GM12874 (cell line): ENCODE data around the gene RGSL1.

Experiments
- CTCF ChIP-seq: IDR thresholded peaks from 2 replicates; pipeline ENCODE4 v1.5.1; 2011; ENCODE audit warnings: low read depth, mild to moderate bottlenecking, control low read depth, low read length, moderate library complexity; ENCODE audit not compliant: insufficient read depth

The RGSL1 gene

GRCh38 chr1:182410138-182410537 is 39.8 kb upstream of the RGSL1 start:
- no peak for TF ChIP-seq CTCF

- TF ChIP-seq CTCF, result no peak
Measured at GRCh38 chr1:182410620-182411273, 39.2 kb upstream of the RGSL1 start.

DNA sequence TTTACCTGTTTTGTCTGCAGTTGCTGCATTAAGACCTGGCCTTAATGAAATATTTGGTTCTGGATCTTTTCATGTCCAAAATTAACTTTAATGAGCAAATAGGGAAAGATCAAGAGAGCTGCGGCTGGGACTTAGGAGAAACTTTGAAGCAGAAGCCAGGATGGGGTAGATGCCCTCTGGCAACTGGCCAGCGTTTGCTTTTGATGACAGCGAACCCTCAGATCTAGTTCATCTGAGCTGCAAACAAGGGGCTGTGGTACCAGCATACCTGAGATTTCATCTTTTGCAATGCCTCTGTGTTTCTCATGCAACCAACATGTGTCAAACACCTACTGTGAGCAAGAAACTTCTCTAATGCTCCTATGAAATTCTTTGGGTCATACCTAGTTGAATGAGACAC is 36.5 kb upstream of the RGSL1 start:
- no peak for TF ChIP-seq CTCF

DNA sequence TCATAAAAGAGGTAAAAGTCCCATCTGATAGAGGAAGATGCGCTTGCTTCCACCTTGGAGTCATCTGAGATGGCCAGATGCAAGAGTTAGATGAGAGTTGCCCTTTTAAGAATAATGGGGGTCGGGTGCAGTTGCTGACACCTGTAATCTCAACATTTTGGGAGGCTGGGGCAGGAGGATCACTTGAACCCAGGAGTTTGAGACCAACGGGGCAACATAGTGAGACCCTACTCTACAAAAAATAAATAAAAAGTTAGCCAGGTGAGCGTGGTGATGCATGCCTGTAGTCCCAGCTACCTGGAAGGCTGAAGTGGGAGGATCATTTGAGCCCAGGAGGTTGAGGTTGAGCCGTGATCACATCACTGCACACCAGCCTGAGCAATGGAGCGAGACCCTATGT is 36.0 kb upstream of the RGSL1 start:
- TF ChIP-seq CTCF, result no peak

DNA sequence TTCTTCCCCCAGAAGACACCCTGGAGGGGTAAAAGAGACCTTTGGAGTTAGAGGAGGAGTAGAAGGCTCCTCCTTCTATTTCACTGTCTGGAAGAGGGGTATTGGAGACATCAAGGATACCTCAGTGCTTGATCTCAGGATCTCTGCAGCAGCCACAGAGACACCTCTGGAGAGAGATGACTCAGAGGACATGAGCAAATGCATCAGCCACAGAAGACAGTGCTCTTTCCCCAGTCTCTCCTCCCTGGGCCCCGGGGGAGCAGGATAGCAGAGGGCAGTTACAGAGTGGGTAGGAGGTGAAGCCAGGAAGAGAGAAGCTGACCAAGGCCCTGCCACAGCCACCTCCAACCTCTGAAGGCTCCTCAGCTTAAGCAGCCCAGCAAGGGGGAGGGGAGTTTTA is 34.2 kb upstream of the RGSL1 start:
- TF ChIP-seq CTCF, result no peak

DNA sequence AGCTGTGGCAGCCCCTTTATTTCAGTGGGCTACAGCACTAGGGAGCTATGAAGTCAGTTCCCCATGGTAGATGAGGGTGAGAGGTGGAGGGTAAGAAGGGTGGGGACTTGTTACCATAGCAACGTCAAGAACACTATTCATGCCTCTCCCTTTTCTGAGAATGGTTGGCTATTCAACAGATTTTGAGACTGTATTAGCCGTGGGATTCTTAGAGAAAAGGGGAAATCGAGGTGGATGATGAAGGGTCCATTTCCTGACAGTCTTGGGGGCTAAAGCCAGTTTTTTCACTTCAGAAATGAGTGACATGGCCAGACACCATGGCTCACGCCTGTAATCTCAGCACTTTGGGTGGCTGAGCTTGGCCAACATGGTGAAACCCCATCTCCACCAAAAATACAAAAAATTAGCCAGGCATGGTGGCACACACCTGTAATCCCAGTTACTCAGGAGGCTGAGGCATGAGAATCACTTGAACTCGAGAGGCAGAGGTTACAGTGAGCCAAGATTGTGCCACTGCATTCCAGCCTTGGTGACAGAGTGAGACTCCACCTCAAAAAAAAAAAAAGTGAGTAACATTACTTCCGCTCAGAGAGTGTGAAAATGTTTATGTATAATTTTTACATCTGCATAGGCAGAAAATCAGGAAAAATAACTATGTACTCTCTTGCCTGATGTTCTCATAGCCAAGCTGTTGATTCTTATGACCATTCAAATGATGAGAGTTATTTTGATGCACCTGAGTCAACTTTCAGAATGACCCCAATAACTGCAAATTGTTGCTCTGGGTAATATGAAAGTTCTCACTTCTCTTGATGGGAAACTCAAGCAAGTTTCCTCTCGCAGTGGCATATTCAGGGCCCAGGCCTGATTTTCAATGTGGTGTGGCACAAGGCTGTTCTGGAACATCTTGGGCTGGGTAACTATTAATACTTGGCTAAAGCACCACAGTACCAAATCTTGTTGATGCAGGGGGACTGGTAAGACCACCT is 23.2 kb upstream of the RGSL1 start:
- no peak for TF ChIP-seq CTCF

GRCh38 chr1:182428043-182428442 is 21.9 kb upstream of the RGSL1 start:
- no peak for TF ChIP-seq CTCF
